B cell (primary cell): ENCODE measurements around the gene LILRA6. TPM values are rescaled to one million over a fixed set of nuclear protein-coding genes. Genes with fewer than 3 reads are reported as not detected.
"Not testable (repeated sequence)": the region's sequence is repeated elsewhere in the genome, so short reads cannot be mapped to it uniquely, and the experiment has no call there.

ENCODE experiments used
- ATAC-seq: fragments of 200-7000 bp; cut with Tn5 transposase; one replicate; pipeline ENCODE4 v1.10.0; 2021; ENCODE audit warnings: low read depth, mild to moderate bottlenecking, moderate number of reproducible peaks, moderate library complexity
- CTCF ChIA-PET: fragments of 350-600 bp; sonication (Branson Sonifier 250); formaldehyde crosslinking; loops from one replicate; lab custom pipeline; 2021; ENCODE audit warnings: antibody characterized with exemption, inconsistent platforms; lab: Charles Lee
- POLR2A ChIA-PET: fragments of 350-600 bp; sonication (Branson Sonifier 250); formaldehyde crosslinking; loops from one replicate; lab custom pipeline; 2021; ENCODE audit warnings: antibody characterized with exemption; lab: Charles Lee
- DNase-seq: peaks from one replicate; pipeline ENCODE4 v3.0.0; 2013
- H2AFZ ChIP-seq: 2 replicates; pipeline ENCODE4 v1.6.1; 2012; ENCODE audit warnings: mild to moderate bottlenecking, low read depth, low read length; ENCODE audit not compliant: insufficient read depth, poor library complexity, severe bottlenecking
- H3K27ac ChIP-seq, 2 donors: 1 replicate in 1 of 2; 2 replicates in 1 of 2; pipeline ENCODE4 v1.5.1; 2012 to 2013; ENCODE audit warnings: low read length in 2 of 2, mild to moderate bottlenecking in 2 of 2, moderate library complexity in 1 of 2
- H3K27me3 ChIP-seq, 4 experiments: fragments of 200-600 bp in 1 of 4; sonication (generic) in 1 of 4; replicated peaks in 1 of 4; 1 replicate in 2 of 4; 2 replicates in 2 of 4; pipeline versions ENCODE4 v1.6.1 to v1.7.0; 2013 to 2016; ENCODE audit warnings: low read length in 3 of 4, mild to moderate bottlenecking in 2 of 4, mixed read lengths in 1 of 4, moderate library complexity in 1 of 4; ENCODE audit not compliant: insufficient read depth in 4 of 4, control insufficient read depth in 3 of 4; ENCODE audit errors: control extremely low read depth in 1 of 4
- H3K36me3 ChIP-seq, 2 experiments: replicated peaks in 1 of 2; 1 replicate in 1 of 2; 2 replicates in 1 of 2; pipeline versions ENCODE4 v1.6.1 to v1.7.1; 2013; ENCODE audit warnings: low read length in 1 of 2; ENCODE audit not compliant: insufficient read depth in 2 of 2, control insufficient read depth in 1 of 2; ENCODE audit errors: control extremely low read depth in 1 of 2, extremely low read depth in 1 of 2
- H3K4me1 ChIP-seq, 2 donors: fragments of 200-600 bp in 1 of 2; sonication (generic) in 1 of 2; 1 replicate in 1 of 2; 2 replicates in 1 of 2; pipeline versions ENCODE4 v1.5.1 to v1.6.1; 2013 to 2017; ENCODE audit warnings: low read length in 2 of 2; ENCODE audit not compliant: control insufficient read depth in 2 of 2, insufficient read depth in 2 of 2
- H3K4me2 ChIP-seq: replicated peaks from 2 replicates; pipeline ENCODE3; 2012; ENCODE audit warnings: mild to moderate bottlenecking, low read depth, low read length; ENCODE audit not compliant: poor library complexity, severe bottlenecking
- H3K4me3 ChIP-seq, 5 experiments: fragments of 200-600 bp in 1 of 5; sonication (generic) in 1 of 5; 1 replicate in 3 of 5; 2 replicates in 2 of 5; pipeline versions ENCODE4 v1.5.1 to v1.7.0; 2011 to 2016; ENCODE audit warnings: low read length in 4 of 5, mild to moderate bottlenecking in 4 of 5, low read depth in 2 of 5, control low read depth in 1 of 5, moderate library complexity in 1 of 5; ENCODE audit not compliant: insufficient read depth in 1 of 5; ENCODE audit errors: control extremely low read depth in 1 of 5, extremely low read depth in 1 of 5
- H3K79me2 ChIP-seq: fragments of 200-600 bp; sonication (generic); one replicate; pipeline ENCODE4 v1.6.0; 2016; ENCODE audit warnings: low read length; ENCODE audit not compliant: control insufficient read depth, insufficient read depth
- H3K9ac ChIP-seq: fragments of 200-600 bp; sonication (generic); 2 replicates; pipeline ENCODE4 v1.6.1; 2017; ENCODE audit warnings: mild to moderate bottlenecking, low read length, moderate library complexity
- H3K9me3 ChIP-seq, 3 donors: one replicate each; pipeline versions ENCODE4 v1.6.1 to v1.7.1; 2013; ENCODE audit warnings: low read length in 2 of 3; ENCODE audit not compliant: control insufficient read depth in 2 of 3, insufficient read depth in 1 of 3; ENCODE audit errors: control extremely low read depth in 1 of 3
- H4K20me1 ChIP-seq: 2 replicates; pipeline ENCODE4 v1.6.0; 2012; ENCODE audit warnings: mild to moderate bottlenecking, low read length; ENCODE audit not compliant: insufficient read depth, control insufficient read depth, poor library complexity, severe bottlenecking
- H3K27ac Mint-ChIP-seq: one replicate; pipeline ENCODE4 v1.8.0; 2021; ENCODE audit warnings: mixed read lengths
- H3K27me3 Mint-ChIP-seq: one replicate; pipeline ENCODE4 v1.8.0; 2021; ENCODE audit warnings: mixed read lengths
- H3K4me1 Mint-ChIP-seq: one replicate; pipeline ENCODE4 v1.8.0; 2021; ENCODE audit warnings: mixed read lengths
- H3K4me3 Mint-ChIP-seq: one replicate; pipeline ENCODE4 v1.8.0; 2021; ENCODE audit warnings: mixed read lengths
- H3K9me3 Mint-ChIP-seq: one replicate; pipeline ENCODE4 v1.8.0; 2022; ENCODE audit warnings: mixed read lengths; ENCODE audit not compliant: insufficient read depth
- CTCF ChIP-seq: fragments of 200-600 bp; IDR thresholded peaks from one replicate; pipeline ENCODE4 v1.8.0; 2022; ENCODE audit warnings: antibody characterized with exemption, mild to moderate bottlenecking
- EZH2 ChIP-seq: IDR thresholded peaks from 2 replicates; pipeline ENCODE4 v1.6.1; 2012; ENCODE audit warnings: borderline replicate concordance, low read depth, mild to moderate bottlenecking, moderate library complexity, low read length; ENCODE audit not compliant: insufficient read depth, poor library complexity, severe bottlenecking
- WGBS: methylation state at CpG from one replicate; pipeline ENCODE4 v1.1.5; 2013; ENCODE audit warnings: missing lambda C conversion rate; ENCODE audit not compliant: insufficient coverage; 5-methylcytosine and 5-hydroxymethylcytosine counted together
- intact Hi-C: fragments of 100-400 bp; cut with micrococcal nuclease; formaldehyde crosslinking; loops from one replicate; pipeline ENCODE4 v1.10.0; 2022
- polyA plus RNA-seq: library from polyadenylated mRNA; depleted of rRNA; stranded (reverse); fragments of >200 nt; gene quantifications from 2 replicates; pipeline ENCODE4 v1.2.3, GENCODE V29; 2012
- total RNA-seq, 2 donors: library from RNA; stranded (reverse); fragments of 120-200 nt in 1 of 2; gene quantifications; 1 replicate in 1 of 2; 2 replicates in 1 of 2; pipeline versions ENCODE4 v1.2.3 to v1.2.4, GENCODE V29; 2013 to 2022

The LILRA6 gene
- total and polyA plus RNA-seq, 2 donors (not counting 1 experiment from before 2014, with no cell fraction given), result 0.66 TPM; not detected in 1

- H3K4me3 ChIP-seq, H3K27ac Mint-ChIP-seq, H3K4me2 ChIP-seq, H3K79me2 ChIP-seq, H3K4me3 Mint-ChIP-seq, H3K9me3 ChIP-seq, intact Hi-C loops, H3K9ac ChIP-seq, H3K36me3 ChIP-seq, H3K9me3 Mint-ChIP-seq, ATAC-seq, H4K20me1 ChIP-seq, H2AFZ ChIP-seq, CTCF ChIA-PET, POLR2A ChIA-PET, DNase-seq, H3K27ac ChIP-seq: not testable (repeated sequence)
- peaks cover 26 to 28% of the 10 kb centered on the region in 2 donors for H3K4me1 ChIP-seq
- H3K27me3 Mint-ChIP-seq, result peaks cover 18% of the 10 kb centered on the region
- H3K4me1 Mint-ChIP-seq, result peaks cover 40% of the 10 kb centered on the region
- 89% methylated on average over 8 of the region's 15 CpGs for WGBS
- peaks cover 0 to 27% (median 3%) of the 10 kb centered on the region in 4 experiments for H3K27me3 ChIP-seq
These were observed 34.6 kb upstream of the LILRA6 start for GRCh38 chr19:54277111-54277615.

GRCh38 chr19:54275951-54276350 lies 33.4 kb upstream of the LILRA6 start:
- Mint-ChIP-seq H3K27me3 (peaks cover 20% of the 10 kb centered on the region), H3K4me3 (no peak overlapping the region), H3K4me1 (peaks cover 33% of the 10 kb centered on the region), H3K27ac (no peak overlapping the region), H3K9me3 (no peaks in the 10 kb centered on the region)
- POLR2A ChIA-PET, result no interaction called here
- Histone ChIP-seq H4K20me1 (no peaks in the 10 kb centered on the region), H3K79me2 (no peaks in the 10 kb centered on the region), H2AFZ (no peak overlapping the region), H3K4me2 (no peak overlapping the region), H3K9me3 (peaks cover 0 to 4% (median 0%) of the 10 kb centered on the region in 3 donors), H3K36me3 (no peaks in the 10 kb centered on the region), H3K4me3 (no peak overlapping the region), H3K4me1 (peaks cover 14 to 18% of the 10 kb centered on the region in 2 donors), H3K27ac (no peak overlapping the region), H3K27me3 (peaks cover 0 to 32% (median 3%) of the 10 kb centered on the region in 4 experiments), H3K9ac (no peak overlapping the region)
- CTCF ChIA-PET, result no interaction called here
- ATAC-seq (no peak), DNase-seq (no peak)
- TF ChIP-seq EZH2 (no peak), CTCF (no peak)
- intact Hi-C loops, result no loop called here
- 90% methylated on average over 1 of the region's 9 CpGs for WGBS

- intact Hi-C loops, POLR2A ChIA-PET: not testable (repeated sequence)
These were observed 31.9 kb upstream of the LILRA6 start for GRCh38 chr19:54274516-54274915.

More at GRCh38 chr19:54274516-54274915, 31.9 kb upstream of the LILRA6 start:
- not testable (repeated sequence) for H4K20me1 ChIP-seq, H3K4me1 ChIP-seq, H3K79me2 ChIP-seq, H3K4me3 Mint-ChIP-seq, H2AFZ ChIP-seq, H3K27ac Mint-ChIP-seq, H3K9ac ChIP-seq, H3K4me3 ChIP-seq, DNase-seq, H3K9me3 Mint-ChIP-seq, H3K36me3 ChIP-seq, H3K9me3 ChIP-seq, H3K27ac ChIP-seq, H3K4me2 ChIP-seq, ATAC-seq
- H3K4me1 Mint-ChIP-seq, result peaks cover 19% of the 10 kb centered on the region
- peaks cover 0 to 37% (median 0%) of the 10 kb centered on the region in 4 experiments for H3K27me3 ChIP-seq
- peaks cover 22% of the 10 kb centered on the region for H3K27me3 Mint-ChIP-seq
- CTCF ChIA-PET, result interaction anchor here (1.8 kb wide), 1 partner anchor 9 kb away, joined by 6 read pairs; no protein-coding TSS in a partner anchor
- 90% methylated on average over 2 of the region's 9 CpGs for WGBS
